GM23338 (cell line): ENCODE results near the gene RNU7-1. TPM values are rescaled to one million over a fixed set of nuclear protein-coding genes. Genes with fewer than 3 reads are reported as not detected.

Experiments used
- ATAC-seq: fragments of 200-7000 bp; cut with Tn5 transposase; 3 replicates; pipeline ENCODE4 v1.9.1; 2020
- DNase-seq: peaks from one replicate; pipeline ENCODE4 v3.0.0-alpha.2; 2015; ENCODE audit warnings: low spot score
- H2AFZ ChIP-seq: fragments of 200-600 bp; sonication (generic); 2 replicates; pipeline ENCODE4 v1.8.0; 2016; ENCODE audit warnings: antibody characterized with exemption, mild to moderate bottlenecking, moderate library complexity
- H3F3A ChIP-seq: fragments of 200-600 bp; sonication (generic); replicated peaks from 2 replicates; pipeline ENCODE4 v1.8.0; 2017; ENCODE audit warnings: antibody characterized with exemption, mixed run types, low read depth
- H3K27ac ChIP-seq: fragments of 200-600 bp; sonication (generic); 2 replicates; pipeline ENCODE4 v1.6.1; 2016; ENCODE audit warnings: low read depth
- H3K27me3 ChIP-seq: fragments of 200-600 bp; sonication (generic); 2 replicates; pipeline ENCODE4 v1.8.0; 2016; ENCODE audit warnings: mild to moderate bottlenecking, mixed run types, moderate library complexity; ENCODE audit not compliant: insufficient read depth
- H3K36me3 ChIP-seq: fragments of 200-600 bp; sonication (generic); 2 replicates; pipeline ENCODE4 v1.8.0; 2016; ENCODE audit warnings: mild to moderate bottlenecking; ENCODE audit not compliant: insufficient read depth
- H3K4me1 ChIP-seq: fragments of 200-600 bp; sonication (generic); 2 replicates; pipeline ENCODE4 v1.8.0; 2016; ENCODE audit warnings: mild to moderate bottlenecking, moderate library complexity; ENCODE audit not compliant: insufficient read depth
- H3K4me2 ChIP-seq: fragments of 200-600 bp; sonication (generic); 2 replicates; pipeline ENCODE4 v1.7.1; 2017; ENCODE audit warnings: mixed run types
- H3K4me3 ChIP-seq: fragments of 200-600 bp; sonication (generic); 2 replicates; pipeline ENCODE4 v1.6.1; 2016; ENCODE audit warnings: mixed run types
- H3K79me2 ChIP-seq: fragments of 200-600 bp; sonication (generic); replicated peaks from 2 replicates; pipeline ENCODE4 v1.8.0; 2017; ENCODE audit warnings: mild to moderate bottlenecking; ENCODE audit not compliant: insufficient read depth
- H3K9me2 ChIP-seq: fragments of 200-600 bp; sonication (generic); 2 replicates; pipeline ENCODE4 v1.8.0; 2017; ENCODE audit not compliant: insufficient read depth
- H4K20me1 ChIP-seq: fragments of 200-600 bp; sonication (generic); replicated peaks from 2 replicates; pipeline ENCODE4 v1.8.0; 2017; ENCODE audit warnings: mild to moderate bottlenecking; ENCODE audit not compliant: insufficient read depth
- H3K27ac Mint-ChIP-seq: 2 replicates; pipeline ENCODE4 v1.8.0; 2020; ENCODE audit warnings: inconsistent platforms, mild to moderate bottlenecking, moderate library complexity, mixed read lengths
- H3K27me3 Mint-ChIP-seq: 3 replicates; pipeline ENCODE4 v1.8.0; 2022; ENCODE audit warnings: low read depth, mild to moderate bottlenecking, moderate library complexity, mixed read lengths, inconsistent platforms; ENCODE audit not compliant: insufficient read depth, poor library complexity
- H3K36me3 Mint-ChIP-seq: 3 replicates; pipeline ENCODE4 v1.8.0; 2021; ENCODE audit warnings: low read depth, mild to moderate bottlenecking, inconsistent platforms, moderate library complexity, mixed read lengths
- H3K4me1 Mint-ChIP-seq: 3 replicates; pipeline ENCODE4 v1.8.0; 2020; ENCODE audit warnings: mild to moderate bottlenecking, inconsistent platforms, mixed read lengths
- H3K4me3 Mint-ChIP-seq: 3 replicates; pipeline ENCODE4 v1.8.0; 2021; ENCODE audit warnings: moderate library complexity, mild to moderate bottlenecking, inconsistent platforms, mixed read lengths
- H3K9me3 Mint-ChIP-seq: 3 replicates; pipeline ENCODE4 v1.8.0; 2020; ENCODE audit warnings: moderate library complexity, mild to moderate bottlenecking, inconsistent platforms, mixed read lengths
- CREB1 ChIP-seq: fragments of 250-450 bp; sonication (Bioruptor Pico); IDR thresholded peaks from 2 replicates; pipeline ENCODE4 v1.5.0; 2020; ENCODE audit warnings: low read depth, mild to moderate bottlenecking, moderate library complexity
- EZH2 ChIP-seq: fragments of 200-600 bp; sonication (generic); IDR thresholded peaks from one replicate; pipeline ENCODE4 v1.8.0; 2017; ENCODE audit warnings: antibody characterized with exemption, mild to moderate bottlenecking, low read depth; ENCODE audit not compliant: unreplicated experiment
- EZH2phosphoT487 ChIP-seq: fragments of 200-600 bp; sonication (generic); IDR thresholded peaks from one replicate; pipeline ENCODE4 v1.8.1; 2018; ENCODE audit warnings: antibody characterized with exemption; ENCODE audit not compliant: unreplicated experiment
- JUNB ChIP-seq: IDR thresholded peaks from one replicate; pipeline ENCODE4 v1.6.1; 2016; ENCODE audit warnings: antibody characterized with exemption; ENCODE audit not compliant: unreplicated experiment
- NANOG ChIP-seq: IDR thresholded peaks from 2 replicates; pipeline ENCODE4 v1.6.1; 2016; ENCODE audit warnings: antibody characterized with exemption, borderline replicate concordance
- POLR2AphosphoS5 ChIP-seq: IDR thresholded peaks from 2 replicates; pipeline ENCODE4 v1.6.1; 2016; ENCODE audit warnings: antibody characterized with exemption, low read depth
- STAT1 ChIP-seq: IDR thresholded peaks from one replicate; pipeline ENCODE4 v1.6.1; 2016; ENCODE audit warnings: antibody characterized with exemption; ENCODE audit not compliant: unreplicated experiment
- ZNF114 ChIP-seq: fragments of 250-450 bp; sonication (Bioruptor Pico); IDR thresholded peaks from 2 replicates; pipeline ENCODE4 v1.5.0; 2020; ENCODE audit warnings: mild to moderate bottlenecking, moderate library complexity
- ZNF331 ChIP-seq: fragments of 250-450 bp; sonication (Bioruptor Pico); IDR thresholded peaks from 2 replicates; pipeline ENCODE4 v1.5.0; 2020; ENCODE audit warnings: low read depth, mild to moderate bottlenecking, moderate library complexity
- polyA plus RNA-seq: library from polyadenylated mRNA; unstranded; fragments of >200 nt; fragmentation: Nextera tagmentation; extraction: Ambion mirVana; gene quantifications from 2 replicates; pipeline ENCODE4 v1.2.1, GENCODE V29; 2016
- total RNA-seq: library from RNA; depleted of rRNA; stranded (reverse); fragments of >200 nt; shearing (Covaris generic); gene quantifications from 2 replicates; pipeline ENCODE4 v1.2.3, GENCODE V29; 2014
- TF ChIP-seq, protein P1 (sequence below): IDR thresholded peaks from one replicate; pipeline ENCODE4 v1.6.1; 2018; ENCODE audit warnings: antibody characterized with exemption; ENCODE audit not compliant: unreplicated experiment
- TF ChIP-seq, protein P2 (sequence below): IDR thresholded peaks from 2 replicates; pipeline ENCODE4 v1.6.1; 2016; ENCODE audit warnings: antibody characterized with exemption

The RNU7-1 gene
- total and polyA plus RNA-seq, 2 experiments from 2014 or later, result not detected

DNA sequence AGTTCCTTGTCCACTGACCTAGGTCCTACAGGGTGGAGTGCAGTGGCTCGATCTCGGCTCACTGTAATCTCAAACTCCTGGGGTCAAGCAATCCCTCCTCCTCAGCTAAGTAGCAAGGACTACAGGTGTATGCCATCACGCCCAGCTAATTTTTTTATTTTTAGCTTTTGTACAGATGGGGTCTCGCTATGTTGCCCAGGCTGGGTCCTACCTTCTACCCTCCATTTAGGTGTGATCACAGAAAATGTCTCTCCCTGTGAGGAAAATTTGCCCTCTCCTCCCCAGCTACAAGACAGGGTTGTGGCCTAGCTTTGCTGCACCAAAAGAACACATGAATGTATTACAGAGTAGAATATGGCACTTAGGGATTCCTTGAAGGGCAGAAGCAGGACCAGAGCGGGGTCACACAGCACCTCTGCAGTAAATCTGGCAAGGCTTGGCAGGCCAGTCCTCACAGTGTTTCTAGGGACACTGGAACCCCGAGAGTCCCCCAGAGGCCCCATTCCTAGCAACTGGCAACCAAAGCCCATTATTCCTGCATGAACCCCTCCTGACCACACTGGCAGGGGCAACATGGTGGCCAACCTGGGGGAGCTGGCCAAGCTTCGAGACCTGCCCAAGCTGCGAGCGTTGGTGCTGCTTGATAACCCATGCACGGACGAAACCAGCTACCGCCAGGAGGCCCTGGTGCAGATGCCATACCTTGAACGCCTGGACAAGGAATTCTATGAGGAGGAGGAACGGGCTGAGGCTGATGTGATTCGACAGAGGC lies 31.3 kb upstream of the RNU7-1 start:
- Histone ChIP-seq H3K27me3 (no peaks in the 10 kb centered on the region), H3K9me2 (no peaks in the 10 kb centered on the region), H3K27ac (no peak overlapping the region), H3K79me2 (peaks cover 8% of the 10 kb centered on the region), H3K4me1 (peaks cover 19% of the 10 kb centered on the region), H3K4me2 (0 out of 2 replicates have a peak overlapping the region, but pooled peaks have one; percentile 43), H2AFZ (peak overlapping the region; percentile 76; the same call in 1 of the 2 replicates), H3F3A (peaks cover 15% of the 10 kb centered on the region; the same call in 1 of the 2 replicates), H3K4me3 (no peak overlapping the region), H3K36me3 (peaks cover 6% of the 10 kb centered on the region; the same call in 1 of the 2 replicates), H4K20me1 (no peaks in the 10 kb centered on the region)
- peaks cover 19% of the 10 kb centered on the region for H3K27me3 Mint-ChIP-seq
- no peak overlapping the region; the same call in 2 of the 3 replicates for H3K4me3 Mint-ChIP-seq
- DNase-seq (no peak), ATAC-seq (no peak)
- H3K27ac Mint-ChIP-seq, result no peak overlapping the region
- H3K36me3 Mint-ChIP-seq, result peaks cover 19% of the 10 kb centered on the region
- no peaks in the 10 kb centered on the region for H3K9me3 Mint-ChIP-seq
- peaks cover 30% of the 10 kb centered on the region for H3K4me1 Mint-ChIP-seq
- TF ChIP-seq, protein P1, sequence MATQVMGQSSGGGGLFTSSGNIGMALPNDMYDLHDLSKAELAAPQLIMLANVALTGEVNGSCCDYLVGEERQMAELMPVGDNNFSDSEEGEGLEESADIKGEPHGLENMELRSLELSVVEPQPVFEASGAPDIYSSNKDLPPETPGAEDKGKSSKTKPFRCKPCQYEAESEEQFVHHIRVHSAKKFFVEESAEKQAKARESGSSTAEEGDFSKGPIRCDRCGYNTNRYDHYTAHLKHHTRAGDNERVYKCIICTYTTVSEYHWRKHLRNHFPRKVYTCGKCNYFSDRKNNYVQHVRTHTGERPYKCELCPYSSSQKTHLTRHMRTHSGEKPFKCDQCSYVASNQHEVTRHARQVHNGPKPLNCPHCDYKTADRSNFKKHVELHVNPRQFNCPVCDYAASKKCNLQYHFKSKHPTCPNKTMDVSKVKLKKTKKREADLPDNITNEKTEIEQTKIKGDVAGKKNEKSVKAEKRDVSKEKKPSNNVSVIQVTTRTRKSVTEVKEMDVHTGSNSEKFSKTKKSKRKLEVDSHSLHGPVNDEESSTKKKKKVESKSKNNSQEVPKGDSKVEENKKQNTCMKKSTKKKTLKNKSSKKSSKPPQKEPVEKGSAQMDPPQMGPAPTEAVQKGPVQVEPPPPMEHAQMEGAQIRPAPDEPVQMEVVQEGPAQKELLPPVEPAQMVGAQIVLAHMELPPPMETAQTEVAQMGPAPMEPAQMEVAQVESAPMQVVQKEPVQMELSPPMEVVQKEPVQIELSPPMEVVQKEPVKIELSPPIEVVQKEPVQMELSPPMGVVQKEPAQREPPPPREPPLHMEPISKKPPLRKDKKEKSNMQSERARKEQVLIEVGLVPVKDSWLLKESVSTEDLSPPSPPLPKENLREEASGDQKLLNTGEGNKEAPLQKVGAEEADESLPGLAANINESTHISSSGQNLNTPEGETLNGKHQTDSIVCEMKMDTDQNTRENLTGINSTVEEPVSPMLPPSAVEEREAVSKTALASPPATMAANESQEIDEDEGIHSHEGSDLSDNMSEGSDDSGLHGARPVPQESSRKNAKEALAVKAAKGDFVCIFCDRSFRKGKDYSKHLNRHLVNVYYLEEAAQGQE, result no peak
- TF ChIP-seq ZNF331 (CRISPR knock-in tag) (no peak), ZNF114 (CRISPR knock-in tag) (no peak), POLR2AphosphoS5 (no peak), CREB1 (CRISPR knock-in tag) (no peak), STAT1 (no peak), EZH2 (no peak), NANOG (no peak), JUNB (no peak), EZH2phosphoT487 (no peak)
- TF ChIP-seq, protein P2, sequence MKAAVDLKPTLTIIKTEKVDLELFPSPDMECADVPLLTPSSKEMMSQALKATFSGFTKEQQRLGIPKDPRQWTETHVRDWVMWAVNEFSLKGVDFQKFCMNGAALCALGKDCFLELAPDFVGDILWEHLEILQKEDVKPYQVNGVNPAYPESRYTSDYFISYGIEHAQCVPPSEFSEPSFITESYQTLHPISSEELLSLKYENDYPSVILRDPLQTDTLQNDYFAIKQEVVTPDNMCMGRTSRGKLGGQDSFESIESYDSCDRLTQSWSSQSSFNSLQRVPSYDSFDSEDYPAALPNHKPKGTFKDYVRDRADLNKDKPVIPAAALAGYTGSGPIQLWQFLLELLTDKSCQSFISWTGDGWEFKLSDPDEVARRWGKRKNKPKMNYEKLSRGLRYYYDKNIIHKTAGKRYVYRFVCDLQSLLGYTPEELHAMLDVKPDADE, result no peak
